Measurements from ENCODE around the gene PI4K2B. TPM values are rescaled to one million over a fixed set of nuclear protein-coding genes. Genes with fewer than 3 reads are reported as not detected.
A peak's percentile ranks its signal among the peaks of the same experiment; 100 is the strongest.

PI4K2B gene
- total and polyA plus RNA-seq, 2 of the 13 experiments (the other 11 are each of a cell fraction or from before 2014, with no cell fraction given): 6.9 to 25.8 TPM

DNA sequence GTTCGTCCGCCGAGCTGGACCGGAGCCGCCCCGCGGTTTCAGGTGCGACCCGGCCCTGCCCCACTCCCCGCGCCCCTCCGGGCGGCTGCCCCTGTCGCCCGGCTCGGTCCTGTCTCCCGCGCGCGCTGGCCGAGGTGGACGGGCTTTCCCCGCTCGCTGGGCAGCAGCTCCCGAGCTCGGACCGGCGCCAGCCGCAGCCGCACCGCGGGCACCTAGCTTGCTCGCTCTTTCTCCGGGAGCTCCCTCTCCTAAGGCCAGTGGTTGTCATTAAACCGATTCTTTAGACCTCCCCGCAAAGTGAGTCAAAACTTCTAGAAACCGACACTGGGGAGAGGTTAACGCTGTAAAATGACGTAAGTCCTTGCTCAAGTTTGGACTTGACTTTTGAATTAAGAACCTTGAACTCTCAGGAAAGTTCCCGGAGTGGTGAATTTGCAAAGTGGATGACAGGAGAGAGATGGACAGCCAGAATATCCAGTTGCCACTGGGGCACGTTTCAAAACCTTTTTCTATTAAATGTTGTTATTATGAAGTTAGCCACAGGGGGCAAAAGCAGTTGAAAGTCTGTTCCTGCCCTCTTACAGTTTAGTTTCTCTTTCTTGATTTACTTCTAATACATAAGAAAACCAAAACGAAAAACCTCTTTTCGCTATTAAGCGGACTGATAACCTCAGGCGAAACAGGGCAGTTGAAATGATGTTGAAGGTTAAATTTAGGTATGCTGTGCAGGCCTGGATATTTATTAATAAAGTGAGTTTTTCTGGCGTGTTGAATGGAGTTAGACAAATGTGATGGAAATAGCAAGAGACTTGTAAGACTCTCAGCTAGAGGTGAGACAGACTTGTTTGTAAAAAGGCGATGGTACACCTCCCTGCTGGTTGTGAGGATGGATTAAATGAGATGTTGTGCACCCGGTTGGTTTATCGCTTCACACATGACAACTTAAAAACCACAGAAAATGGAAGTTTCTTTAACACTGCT is 847 bp downstream of the PI4K2B start (continued):
- TF ChIP-seq, protein P1, sequence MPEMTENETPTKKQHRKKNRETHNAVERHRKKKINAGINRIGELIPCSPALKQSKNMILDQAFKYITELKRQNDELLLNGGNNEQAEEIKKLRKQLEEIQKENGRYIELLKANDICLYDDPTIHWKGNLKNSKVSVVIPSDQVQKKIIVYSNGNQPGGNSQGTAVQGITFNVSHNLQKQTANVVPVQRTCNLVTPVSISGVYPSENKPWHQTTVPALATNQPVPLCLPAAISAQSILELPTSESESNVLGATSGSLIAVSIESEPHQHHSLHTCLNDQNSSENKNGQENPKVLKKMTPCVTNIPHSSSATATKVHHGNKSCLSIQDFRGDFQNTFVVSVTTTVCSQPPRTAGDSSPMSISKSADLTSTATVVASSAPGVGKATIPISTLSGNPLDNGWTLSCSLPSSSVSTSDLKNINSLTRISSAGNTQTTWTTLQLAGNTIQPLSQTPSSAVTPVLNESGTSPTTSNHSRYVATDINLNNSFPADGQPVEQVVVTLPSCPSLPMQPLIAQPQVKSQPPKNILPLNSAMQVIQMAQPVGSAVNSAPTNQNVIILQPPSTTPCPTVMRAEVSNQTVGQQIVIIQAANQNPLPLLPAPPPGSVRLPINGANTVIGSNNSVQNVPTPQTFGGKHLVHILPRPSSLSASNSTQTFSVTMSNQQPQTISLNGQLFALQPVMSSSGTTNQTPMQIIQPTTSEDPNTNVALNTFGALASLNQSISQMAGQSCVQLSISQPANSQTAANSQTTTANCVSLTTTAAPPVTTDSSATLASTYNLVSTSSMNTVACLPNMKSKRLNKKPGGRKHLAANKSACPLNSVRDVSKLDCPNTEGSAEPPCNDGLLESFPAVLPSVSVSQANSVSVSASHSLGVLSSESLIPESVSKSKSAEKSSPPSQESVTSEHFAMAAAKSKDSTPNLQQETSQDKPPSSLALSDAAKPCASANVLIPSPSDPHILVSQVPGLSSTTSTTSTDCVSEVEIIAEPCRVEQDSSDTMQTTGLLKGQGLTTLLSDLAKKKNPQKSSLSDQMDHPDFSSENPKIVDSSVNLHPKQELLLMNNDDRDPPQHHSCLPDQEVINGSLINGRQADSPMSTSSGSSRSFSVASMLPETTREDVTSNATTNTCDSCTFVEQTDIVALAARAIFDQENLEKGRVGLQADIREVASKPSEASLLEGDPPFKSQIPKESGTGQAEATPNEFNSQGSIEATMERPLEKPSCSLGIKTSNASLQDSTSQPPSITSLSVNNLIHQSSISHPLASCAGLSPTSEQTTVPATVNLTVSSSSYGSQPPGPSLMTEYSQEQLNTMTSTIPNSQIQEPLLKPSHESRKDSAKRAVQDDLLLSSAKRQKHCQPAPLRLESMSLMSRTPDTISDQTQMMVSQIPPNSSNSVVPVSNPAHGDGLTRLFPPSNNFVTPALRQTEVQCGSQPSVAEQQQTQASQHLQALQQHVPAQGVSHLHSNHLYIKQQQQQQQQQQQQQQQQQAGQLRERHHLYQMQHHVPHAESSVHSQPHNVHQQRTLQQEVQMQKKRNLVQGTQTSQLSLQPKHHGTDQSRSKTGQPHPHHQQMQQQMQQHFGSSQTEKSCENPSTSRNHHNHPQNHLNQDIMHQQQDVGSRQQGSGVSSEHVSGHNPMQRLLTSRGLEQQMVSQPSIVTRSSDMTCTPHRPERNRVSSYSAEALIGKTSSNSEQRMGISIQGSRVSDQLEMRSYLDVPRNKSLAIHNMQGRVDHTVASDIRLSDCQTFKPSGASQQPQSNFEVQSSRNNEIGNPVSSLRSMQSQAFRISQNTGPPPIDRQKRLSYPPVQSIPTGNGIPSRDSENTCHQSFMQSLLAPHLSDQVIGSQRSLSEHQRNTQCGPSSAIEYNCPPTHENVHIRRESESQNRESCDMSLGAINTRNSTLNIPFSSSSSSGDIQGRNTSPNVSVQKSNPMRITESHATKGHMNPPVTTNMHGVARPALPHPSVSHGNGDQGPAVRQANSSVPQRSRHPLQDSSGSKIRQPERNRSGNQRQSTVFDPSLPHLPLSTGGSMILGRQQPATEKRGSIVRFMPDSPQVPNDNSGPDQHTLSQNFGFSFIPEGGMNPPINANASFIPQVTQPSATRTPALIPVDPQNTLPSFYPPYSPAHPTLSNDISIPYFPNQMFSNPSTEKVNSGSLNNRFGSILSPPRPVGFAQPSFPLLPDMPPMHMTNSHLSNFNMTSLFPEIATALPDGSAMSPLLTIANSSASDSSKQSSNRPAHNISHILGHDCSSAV (CRISPR knock-in tag; IDR thresholded peaks at IDR 0.05; ENCODE audit: borderline replicate concordance): no peak
- TF ChIP-seq NR2F2 (IDR thresholded peaks at IDR 0.05; ENCODE audit: borderline replicate concordance, low read depth) (0 out of 2 replicates have a peak, but pooled peaks have one; percentile 14), POLR2A (IDR thresholded peaks at IDR 0.05; ENCODE audit: insufficient read depth in 1 of 2, low read depth in 2 of 2, low read length in 2 of 2) (peak in 1 of 2 experiments; percentile 42; a peak in 1 of 4 replicates), ZNF30 (CRISPR knock-in tag; IDR thresholded peaks at IDR 0.05) (no peak), HNF4A (CRISPR knock-in tag; IDR thresholded peaks at IDR 0.05) (0 out of 2 replicates have a peak, but pooled peaks have one; percentile 26), AGO2 (optimal IDR thresholded peaks at IDR 0.05; ENCODE audit: low read depth, low read length) (peak; percentile 7), ZIK1 (CRISPR knock-in tag; IDR thresholded peaks at IDR 0.05; ENCODE audit: borderline replicate concordance, low read depth) (no peak), ZNF761 (CRISPR knock-in tag; conservative IDR thresholded peaks at IDR 0.05) (0 out of 2 replicates have a peak, but pooled peaks have one; percentile 54), SMC3 (IDR thresholded peaks at IDR 0.05; ENCODE audit: low read length) (0 out of 2 replicates have a peak, but pooled peaks have one; percentile 8), PHF5A (CRISPR knock-in tag; IDR thresholded peaks at IDR 0.05; ENCODE audit: low read depth, unreplicated experiment) (no peak), TARDBP (CRISPR knock-in tag; IDR thresholded peaks at IDR 0.05) (no peak), GATAD1 (CRISPR knock-in tag; IDR thresholded peaks at IDR 0.05) (0 out of 2 replicates have a peak, but pooled peaks have one; percentile 28), SP5 (CRISPR knock-in tag; IDR thresholded peaks at IDR 0.05; ENCODE audit: borderline replicate concordance, low read depth) (0 out of 2 replicates have a peak, but pooled peaks have one; percentile 11), ZNF558 (CRISPR knock-in tag; IDR thresholded peaks at IDR 0.05; ENCODE audit: borderline replicate concordance) (0 out of 2 replicates have a peak, but pooled peaks have one; percentile 37), ZNF260 (CRISPR knock-in tag; IDR thresholded peaks at IDR 0.05; ENCODE audit: borderline replicate concordance, low read depth) (no peak), TGIF2 (CRISPR knock-in tag; IDR thresholded peaks at IDR 0.05) (peak; percentile 40; the same call in 1 of the 2 replicates), NFYC (CRISPR knock-in tag; IDR thresholded peaks at IDR 0.05) (peak; percentile 49), LCORL (IDR thresholded peaks at IDR 0.05) (no peak), LCORL (CRISPR knock-in tag; IDR thresholded peaks at IDR 0.05) (peak; percentile 41), ZNF33B (CRISPR knock-in tag; IDR thresholded peaks at IDR 0.05) (no peak), SALL2 (CRISPR knock-in tag; IDR thresholded peaks at IDR 0.05) (no peak; the same call in none of the 2 replicates)
- TF ChIP-seq, protein P2, sequence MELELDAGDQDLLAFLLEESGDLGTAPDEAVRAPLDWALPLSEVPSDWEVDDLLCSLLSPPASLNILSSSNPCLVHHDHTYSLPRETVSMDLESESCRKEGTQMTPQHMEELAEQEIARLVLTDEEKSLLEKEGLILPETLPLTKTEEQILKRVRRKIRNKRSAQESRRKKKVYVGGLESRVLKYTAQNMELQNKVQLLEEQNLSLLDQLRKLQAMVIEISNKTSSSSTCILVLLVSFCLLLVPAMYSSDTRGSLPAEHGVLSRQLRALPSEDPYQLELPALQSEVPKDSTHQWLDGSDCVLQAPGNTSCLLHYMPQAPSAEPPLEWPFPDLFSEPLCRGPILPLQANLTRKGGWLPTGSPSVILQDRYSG (CRISPR knock-in tag; IDR thresholded peaks at IDR 0.05): peak; percentile 26; the same call in 1 of the 2 replicates

All from HepG2 (cell line).